HG03039 (cell line): ENCODE data around the gene LRP10.

Experiments
- ATAC-seq: cut with Tn5 transposase; IDR thresholded peaks from one replicate; pipeline ENCODE4 v1.9.1; 2021; ENCODE audit warnings: mild to moderate bottlenecking, moderate library complexity; ENCODE audit not compliant: unreplicated experiment

Gene LRP10

DNA sequence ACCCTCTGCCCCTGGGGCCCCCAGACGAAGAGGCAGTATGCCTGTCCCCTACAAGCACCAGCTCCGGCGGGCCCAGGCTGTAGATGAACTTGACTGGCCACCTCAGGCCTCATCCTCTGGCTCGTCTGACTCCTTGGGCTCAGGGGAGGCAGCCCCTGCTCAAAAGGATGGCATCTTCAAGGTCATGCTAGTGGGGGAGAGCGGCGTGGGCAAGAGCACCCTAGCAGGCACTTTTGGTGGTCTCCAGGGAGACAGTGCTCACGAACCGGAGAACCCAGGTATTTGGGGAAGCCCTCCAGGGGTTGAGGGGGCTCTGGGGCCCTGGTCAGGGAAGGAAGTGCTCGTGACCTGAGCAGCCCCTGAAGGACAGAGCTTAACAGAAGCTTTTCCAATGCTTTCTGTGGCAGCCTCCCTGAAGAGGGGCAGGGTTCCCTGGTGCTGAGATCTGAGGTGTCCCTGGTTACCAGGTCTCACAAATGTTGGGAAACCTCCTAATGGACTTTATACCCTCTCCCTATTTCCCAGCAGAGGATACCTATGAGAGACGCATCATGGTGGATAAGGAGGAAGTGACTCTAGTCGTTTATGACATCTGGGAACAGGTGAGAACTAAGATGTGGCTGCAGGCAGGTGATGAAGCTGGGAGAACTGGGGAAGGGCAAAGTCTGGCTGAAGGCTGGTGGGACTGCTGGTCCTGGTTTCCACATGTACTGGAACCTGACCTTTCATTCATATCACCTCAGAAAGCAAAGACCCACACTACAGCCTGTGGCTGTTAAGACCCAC lies 13.4 kb downstream of the LRP10 start:
- no peak for ATAC-seq

GRCh38 chr14:22885975-22886374 lies 14.4 kb downstream of the LRP10 start:
- no peak for ATAC-seq

DNA sequence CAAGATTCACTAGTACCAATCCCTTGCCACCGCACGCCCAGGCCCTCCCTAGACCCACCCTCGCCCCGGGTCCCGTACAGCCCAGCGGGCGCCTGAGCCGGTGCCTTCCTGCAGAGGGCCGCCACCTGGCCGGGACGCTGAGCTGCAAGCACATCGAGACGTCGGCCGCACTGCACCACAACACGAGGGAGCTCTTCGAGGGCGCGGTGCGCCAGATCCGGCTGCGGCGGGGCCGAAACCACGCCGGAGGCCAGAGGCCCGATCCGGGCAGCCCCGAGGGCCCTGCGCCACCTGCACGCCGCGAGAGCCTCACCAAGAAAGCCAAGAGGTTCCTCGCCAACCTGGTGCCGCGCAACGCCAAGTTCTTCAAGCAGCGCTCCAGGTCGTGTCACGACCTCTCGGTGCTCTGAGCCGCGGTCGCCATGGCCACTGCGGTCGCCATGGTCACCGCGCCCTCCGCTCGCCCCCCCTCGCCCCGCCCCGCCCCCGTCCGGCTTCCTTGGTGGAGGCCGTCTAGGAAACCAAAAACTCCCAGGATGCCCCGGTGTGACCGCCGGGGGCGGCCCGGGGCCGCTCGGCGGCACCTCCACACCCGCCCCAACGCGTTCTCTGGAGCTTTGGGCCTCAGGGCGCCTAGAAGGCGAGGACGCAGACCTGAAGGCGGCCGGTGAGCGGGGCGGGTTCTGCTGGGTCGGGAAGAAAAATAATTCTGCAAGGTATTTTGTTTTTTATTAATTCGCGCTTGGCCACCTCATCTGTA lies 15.1 kb downstream of the LRP10 start:
- peak; percentile 47 for ATAC-seq

DNA sequence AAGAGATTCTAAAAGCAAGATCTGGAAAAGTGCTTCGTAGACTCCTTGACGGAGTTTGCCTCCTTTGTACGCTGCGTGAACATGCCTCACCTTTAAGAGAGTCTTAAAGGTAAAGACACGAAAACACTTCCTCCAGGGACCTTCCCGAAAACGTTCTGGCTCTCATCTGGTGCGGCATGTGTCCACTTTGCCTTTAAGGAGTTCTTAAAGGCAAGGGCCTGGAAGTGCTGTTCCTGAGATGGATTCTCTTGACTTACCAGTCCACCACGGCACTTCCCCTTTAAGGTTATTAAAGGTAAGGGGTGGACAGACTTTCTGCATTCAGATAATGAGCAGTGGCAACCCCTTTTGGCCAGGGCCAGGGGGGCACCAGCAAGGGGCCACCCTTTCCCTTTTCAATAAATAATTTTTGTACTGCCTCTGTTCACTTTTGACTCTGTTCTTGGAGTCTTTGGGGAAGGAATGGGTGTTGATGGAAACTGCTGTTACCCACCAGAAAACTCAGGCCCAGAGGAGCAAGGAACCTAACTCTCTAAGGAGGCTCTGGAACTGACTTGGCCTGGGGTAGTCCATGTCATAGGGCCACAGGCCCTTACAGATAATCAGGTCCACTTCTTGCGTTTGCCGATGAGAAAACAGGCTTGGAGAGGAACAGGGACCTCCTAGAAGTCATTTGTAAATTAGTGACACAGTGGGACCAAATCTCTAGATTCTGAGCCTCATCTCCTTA lies 15.9 kb downstream of the LRP10 start:
- peak; percentile 33 for ATAC-seq

DNA sequence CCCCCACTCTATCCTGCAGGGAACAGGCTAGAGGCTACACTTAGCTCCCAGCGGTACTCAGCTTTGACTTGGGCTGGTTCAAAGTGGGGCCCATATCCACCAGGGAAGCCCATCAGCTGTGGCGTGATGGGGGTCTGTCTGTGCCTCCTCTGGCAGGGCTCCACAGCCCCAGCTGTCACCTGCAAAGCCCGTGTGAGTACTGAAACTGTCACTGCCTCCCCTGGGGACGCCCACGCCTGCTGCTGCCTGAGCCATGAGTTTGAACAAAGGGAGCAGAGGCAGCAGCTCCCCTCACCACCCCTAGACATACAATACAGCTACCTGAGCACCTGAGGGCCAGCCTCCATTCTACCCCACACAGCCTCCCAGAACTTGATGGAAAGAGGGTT lies 16.4 kb downstream of the LRP10 start:
- ATAC-seq = no peak

DNA sequence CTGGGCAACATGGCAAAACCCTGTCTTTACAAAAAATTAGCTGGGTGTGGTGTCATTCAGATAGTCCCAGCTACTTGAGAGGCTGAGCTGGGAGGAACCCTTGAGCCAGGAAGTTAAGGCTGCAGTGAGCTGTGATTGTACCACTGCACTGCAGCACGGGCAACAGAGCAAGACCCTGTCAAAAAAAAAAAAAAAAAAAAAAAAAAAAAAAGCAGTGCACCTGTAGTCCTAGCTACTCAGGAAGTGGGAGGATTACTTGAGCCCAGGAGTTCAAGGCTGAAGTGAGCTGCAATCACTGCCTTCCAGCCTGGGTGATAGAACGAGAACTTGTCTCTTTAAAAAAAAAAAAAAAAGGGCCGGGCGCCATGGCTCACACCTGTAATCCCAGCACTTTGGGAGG lies 17.1 kb downstream of the LRP10 start:
- ATAC-seq = no peak

- no peak for ATAC-seq
Observed at GRCh38 chr14:22890416-22890815, 18.9 kb downstream of the LRP10 start.

GRCh38 chr14:22892488-22892887 lies 20.9 kb downstream of the LRP10 start:
- ATAC-seq = no peak

GRCh38 chr14:22893706-22894105 lies 22.2 kb downstream of the LRP10 start:
- ATAC-seq = no peak

- no peak for ATAC-seq
Observed at GRCh38 chr14:22895402-22895801, 23.9 kb downstream of the LRP10 start.

- ATAC-seq = no peak
Observed at GRCh38 chr14:22896356-22896755, 24.8 kb downstream of the LRP10 start.

- no peak for ATAC-seq
Observed at GRCh38 chr14:22896760-22897159, 25.2 kb downstream of the LRP10 start.

DNA sequence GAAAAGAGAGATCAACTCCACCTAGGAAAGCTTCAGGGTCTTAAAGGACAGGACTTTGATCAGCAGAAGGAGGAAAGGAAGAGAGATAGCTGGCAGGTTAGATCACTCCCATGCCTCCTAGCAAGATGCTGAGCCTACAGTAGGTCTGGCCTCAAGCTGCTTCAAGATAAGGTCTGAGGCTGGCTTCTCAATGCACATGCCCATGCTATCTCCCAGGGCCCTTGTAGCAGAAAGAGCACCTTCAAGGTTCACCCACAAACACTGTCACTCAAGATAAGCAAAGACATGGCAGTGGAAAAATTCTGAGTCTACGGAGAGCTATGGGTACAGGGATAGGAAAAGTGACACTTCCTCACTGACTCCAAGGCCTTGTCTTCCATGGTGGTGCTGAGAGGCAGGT lies 25.8 kb downstream of the LRP10 start:
- no peak for ATAC-seq

- ATAC-seq = no peak
Observed at GRCh38 chr14:22898302-22899090, 27.0 kb downstream of the LRP10 start.

DNA sequence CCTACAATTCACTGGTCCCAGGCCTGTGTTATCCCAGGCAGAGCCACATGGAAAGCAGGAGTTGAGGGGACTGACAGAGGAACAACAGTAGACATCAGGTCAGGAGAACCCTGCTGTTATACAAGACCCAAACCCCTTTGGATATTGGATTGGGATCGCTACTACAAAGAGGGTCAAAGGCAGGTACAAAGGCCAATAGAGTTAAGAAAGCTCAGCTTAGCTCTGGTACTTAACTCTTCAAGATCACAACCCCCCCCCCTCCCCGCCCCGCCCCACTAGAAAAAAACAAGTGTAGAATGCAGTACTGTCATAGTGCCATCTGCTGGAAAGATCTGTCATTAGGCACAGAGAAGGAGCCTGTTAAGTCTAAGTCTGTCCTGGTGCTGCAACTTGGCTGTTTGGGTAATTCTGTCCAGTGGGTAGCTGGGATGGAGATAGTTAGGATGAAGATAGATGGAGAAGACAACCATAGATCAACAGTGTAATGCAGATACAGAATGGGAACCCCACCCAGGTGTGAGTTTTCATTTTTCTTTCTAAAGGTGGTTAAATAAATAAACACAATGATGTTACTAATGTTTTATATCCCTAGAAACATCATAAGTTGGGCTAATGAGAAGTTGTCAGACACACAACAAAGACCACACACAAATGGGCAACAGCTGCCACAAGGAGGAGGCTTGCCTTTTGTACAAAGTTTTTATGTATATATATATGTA lies 28.7 kb downstream of the LRP10 start:
- no peak for ATAC-seq

GRCh38 chr14:22901799-22902198 lies 30.3 kb downstream of the LRP10 start:
- no peak for ATAC-seq

GRCh38 chr14:22903742-22904087 lies 32.2 kb downstream of the LRP10 start:
- ATAC-seq = no peak

GRCh38 chr14:22905627-22906026 lies 34.1 kb downstream of the LRP10 start:
- no peak for ATAC-seq

- ATAC-seq = no peak
Observed at GRCh38 chr14:22906073-22906472, 34.5 kb downstream of the LRP10 start.

DNA sequence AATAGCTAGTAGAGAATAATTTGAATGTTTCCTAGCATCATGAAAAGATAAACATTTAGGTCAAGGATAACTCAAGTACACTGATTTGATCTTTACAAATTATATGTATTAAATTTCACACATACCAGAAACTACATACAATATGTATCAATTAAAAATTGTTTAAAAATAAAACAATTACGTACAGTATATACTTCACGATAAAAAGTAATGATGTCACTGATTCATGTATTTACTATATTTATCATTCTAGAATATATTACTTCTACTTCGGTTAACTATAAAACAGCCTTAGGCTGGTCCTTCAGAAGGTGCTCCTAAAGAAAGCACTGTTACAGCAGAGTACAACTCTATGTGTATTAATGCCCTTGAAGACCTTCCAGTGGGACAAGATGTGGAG lies 35.9 kb downstream of the LRP10 start:
- ATAC-seq = no peak
